SJCRH30 (cell line): ENCODE measurements around the gene TGFB1. TPM values are rescaled to one million over a fixed set of nuclear protein-coding genes. Genes with fewer than 3 reads are reported as not detected.

Experiments used
- DNase-seq, 2 experiments: peaks; one replicate each; pipeline ENCODE4 v3.0.0-alpha.2; 2015 to 2020
- H3K27ac ChIP-seq: fragments of 250-450 bp; sonication (Bioruptor Pico); 2 replicates; pipeline ENCODE4 v1.5.1; 2020; ENCODE audit warnings: mild to moderate bottlenecking, moderate library complexity
- H3K27me3 ChIP-seq: fragments of 250-450 bp; sonication (Bioruptor Pico); 2 replicates; pipeline ENCODE4 v1.5.1; 2020; ENCODE audit warnings: mild to moderate bottlenecking, moderate library complexity
- H3K36me3 ChIP-seq: fragments of 250-450 bp; sonication (Bioruptor Pico); 2 replicates; pipeline ENCODE4 v1.5.1; 2020; ENCODE audit warnings: mild to moderate bottlenecking, moderate library complexity
- H3K4me1 ChIP-seq: fragments of 250-450 bp; sonication (Bioruptor Pico); 2 replicates; pipeline ENCODE4 v1.5.1; 2020; ENCODE audit warnings: mild to moderate bottlenecking, moderate library complexity
- H3K4me3 ChIP-seq: fragments of 250-450 bp; sonication (Bioruptor Pico); 2 replicates; pipeline ENCODE4 v1.5.1; 2020; ENCODE audit warnings: mild to moderate bottlenecking, moderate library complexity
- H3K9me3 ChIP-seq: fragments of 250-450 bp; sonication (Bioruptor Pico); replicated peaks from 2 replicates; pipeline ENCODE4 v1.5.1; 2020; ENCODE audit warnings: mild to moderate bottlenecking, moderate library complexity
- total RNA-seq: library from RNA; depleted of rRNA; stranded (reverse); fragments of >200 nt; shearing (Covaris generic); gene quantifications from 2 replicates; pipeline ENCODE4 v1.2.3, GENCODE V29; 2014

Gene TGFB1
- total RNA-seq, 1 experiment from 2014 or later = 12.7 TPM

- Histone ChIP-seq H3K4me3 (peak within 1 kb of the TSS; percentile 90), H3K36me3 (peaks cover 34% of the 10 kb centered on the region), H3K27ac (peak within 1 kb of the TSS; percentile 82), H3K4me1 (peaks cover 14% of the 10 kb centered on the region), H3K9me3 (no peaks in the 10 kb centered on the region), H3K27me3 (no peaks in the 10 kb centered on the region)
- DNase-seq = peak; percentile 90 to 96
Measured at GRCh38 chr19:41310033-41310831, 43.5 kb downstream of the TGFB1 start, which contains the start of gene CCDC97. TSS of gene CCDC97 (plus strand) at chr19:41310172. CDS start at chr19:41310311, 139 bp downstream.

GRCh38 chr19:41309180-41310032, 44.3 kb downstream of the TGFB1 start:
- Histone ChIP-seq H3K4me1 (peaks cover 14% of the 10 kb centered on the region), H3K9me3 (no peaks in the 10 kb centered on the region), H3K4me3 (peak overlapping the region; percentile 90), H3K36me3 (peaks cover 41% of the 10 kb centered on the region), H3K27me3 (no peaks in the 10 kb centered on the region), H3K27ac (peak overlapping the region; percentile 82)
- DNase-seq = no peak

- H3K4me1 ChIP-seq = peaks cover 14% of the 10 kb centered on the region
- H3K36me3 ChIP-seq = peaks cover 46% of the 10 kb centered on the region
- peak; percentile 89 to 98 for DNase-seq
- H3K9me3 ChIP-seq = no peaks in the 10 kb centered on the region
- peak overlapping the region; percentile 48 for H3K27ac ChIP-seq
- no peak overlapping the region for H3K4me3 ChIP-seq
- no peaks in the 10 kb centered on the region for H3K27me3 ChIP-seq
Measured at GRCh38 chr19:41308450-41309179, 45.1 kb downstream of the TGFB1 start.

- peaks cover 47% of the 10 kb centered on the region for H3K36me3 ChIP-seq
- DNase-seq = peak; percentile 65 to 79
- H3K27me3 ChIP-seq = no peaks in the 10 kb centered on the region
- H3K27ac ChIP-seq = peak overlapping the region; percentile 48
- H3K9me3 ChIP-seq = no peaks in the 10 kb centered on the region
- H3K4me1 ChIP-seq = peaks cover 14% of the 10 kb centered on the region
- no peak overlapping the region for H3K4me3 ChIP-seq
Measured at GRCh38 chr19:41307954-41308449, 45.7 kb downstream of the TGFB1 start.

DNA sequence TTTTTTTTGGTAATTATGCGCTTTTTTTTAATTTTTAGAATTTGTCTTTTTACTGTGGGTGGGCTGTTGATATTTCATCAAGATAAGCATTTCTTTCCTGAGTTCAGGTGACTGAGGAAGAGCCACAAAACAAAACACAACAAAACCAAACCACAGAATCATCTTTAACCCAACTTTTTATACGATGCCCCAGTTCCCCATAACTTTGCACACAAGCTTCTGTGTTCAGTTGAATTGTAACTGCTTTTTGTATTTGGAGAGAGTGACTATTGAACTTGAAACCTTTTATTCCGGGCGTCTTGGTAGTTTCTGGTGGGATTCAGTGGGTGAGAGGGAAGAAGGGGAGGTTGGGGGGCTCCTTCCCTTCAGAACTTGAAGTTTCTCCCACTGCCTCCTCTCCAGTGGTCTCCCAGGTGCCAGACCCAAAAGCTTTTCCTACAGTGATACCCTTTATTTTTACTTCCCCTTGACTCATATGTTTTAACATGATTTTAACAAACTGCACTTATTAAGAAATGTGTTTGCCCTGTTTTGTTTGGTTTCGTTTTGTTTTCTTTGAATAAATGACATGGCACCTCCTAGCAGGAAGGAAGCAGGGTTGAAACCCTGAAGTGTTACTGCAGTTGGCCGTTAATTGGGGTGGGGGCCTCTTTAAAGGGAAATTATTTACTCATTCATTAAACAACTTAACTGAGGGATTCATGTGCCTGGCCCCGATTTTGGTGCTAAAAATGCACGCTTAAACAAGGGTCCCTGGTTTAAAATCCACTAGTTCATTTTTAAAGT, 46.4 kb downstream of the TGFB1 start:
- H3K9me3 ChIP-seq = no peaks in the 10 kb centered on the region
- no peak for DNase-seq
- no peak overlapping the region for H3K4me3 ChIP-seq
- no peaks in the 10 kb centered on the region for H3K27me3 ChIP-seq
- no peak overlapping the region for H3K27ac ChIP-seq
- H3K36me3 ChIP-seq = peaks cover 54% of the 10 kb centered on the region
- peaks cover 14% of the 10 kb centered on the region for H3K4me1 ChIP-seq

DNA sequence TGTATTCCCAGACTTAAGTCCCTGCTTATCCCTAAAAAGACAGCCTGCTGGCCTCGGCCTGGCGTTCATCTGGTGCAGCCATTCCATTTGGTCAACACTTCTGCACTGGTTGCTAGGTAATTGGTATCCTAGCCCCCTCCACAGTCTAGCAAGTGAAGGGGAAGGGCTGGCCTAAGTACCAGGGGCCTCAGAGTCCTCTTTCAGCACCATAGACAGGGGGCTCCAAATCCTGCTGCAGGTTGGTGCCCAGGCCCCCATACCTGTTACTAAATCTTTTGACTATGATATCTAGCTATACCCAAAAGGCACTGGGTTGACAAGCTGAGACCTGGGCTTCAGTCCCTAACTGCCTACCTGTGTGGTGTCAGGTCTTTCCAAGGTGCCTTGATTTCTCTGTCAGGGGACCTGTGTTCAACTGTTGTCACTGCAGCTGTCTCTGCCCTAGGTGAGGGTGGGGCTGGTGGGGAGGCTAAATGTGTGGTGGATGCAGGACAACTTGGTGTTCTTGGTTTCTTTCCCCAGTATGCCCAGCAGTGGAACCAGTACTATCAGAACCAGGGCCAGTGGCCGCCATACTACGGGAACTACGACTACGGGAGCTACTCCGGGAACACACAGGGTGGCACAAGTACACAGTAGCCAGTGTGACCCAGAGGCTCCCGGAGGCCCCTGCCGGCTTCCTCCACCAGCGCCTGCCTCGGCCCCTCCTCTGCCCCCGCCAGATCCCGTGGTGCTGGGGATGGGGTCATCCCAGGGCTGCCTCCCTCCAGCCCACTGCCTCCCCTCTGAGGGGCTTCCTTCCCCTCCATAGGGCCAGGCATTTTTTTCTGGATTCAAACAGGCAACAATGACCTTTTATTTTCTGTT, 47.6 kb downstream of the TGFB1 start:
- Histone ChIP-seq H3K27me3 (no peaks in the 10 kb centered on the region), H3K4me1 (peaks cover 14% of the 10 kb centered on the region), H3K36me3 (peaks cover 65% of the 10 kb centered on the region), H3K27ac (no peak overlapping the region), H3K4me3 (no peak overlapping the region), H3K9me3 (no peaks in the 10 kb centered on the region)
- no peak for DNase-seq

- H3K4me1 ChIP-seq = peaks cover 16% of the 10 kb centered on the region
- H3K9me3 ChIP-seq = no peaks in the 10 kb centered on the region
- no peak overlapping the region for H3K4me3 ChIP-seq
- no peak for DNase-seq
- H3K27ac ChIP-seq = no peak overlapping the region
- H3K27me3 ChIP-seq = no peaks in the 10 kb centered on the region
- H3K36me3 ChIP-seq = peaks cover 78% of the 10 kb centered on the region
Measured at GRCh38 chr19:41304706-41305483, 48.8 kb downstream of the TGFB1 start.

DNA sequence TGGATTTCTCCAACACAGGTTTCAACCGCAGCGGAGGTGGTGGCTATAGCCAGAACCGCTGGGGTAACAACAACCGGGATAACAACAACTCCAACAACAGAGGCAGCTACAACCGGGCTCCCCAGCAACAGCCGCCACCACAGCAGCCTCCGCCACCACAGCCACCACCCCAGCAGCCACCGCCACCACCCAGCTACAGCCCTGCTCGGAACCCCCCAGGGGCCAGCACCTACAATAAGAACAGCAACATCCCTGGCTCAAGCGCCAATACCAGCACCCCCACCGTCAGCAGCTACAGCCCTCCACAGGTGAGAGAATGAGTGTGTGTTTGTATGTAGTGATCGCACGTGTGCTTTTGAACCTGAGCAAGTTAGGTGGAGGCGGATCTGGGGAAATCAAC, 49.8 kb downstream of the TGFB1 start:
- H3K4me1 ChIP-seq = peaks cover 25% of the 10 kb centered on the region

DNA sequence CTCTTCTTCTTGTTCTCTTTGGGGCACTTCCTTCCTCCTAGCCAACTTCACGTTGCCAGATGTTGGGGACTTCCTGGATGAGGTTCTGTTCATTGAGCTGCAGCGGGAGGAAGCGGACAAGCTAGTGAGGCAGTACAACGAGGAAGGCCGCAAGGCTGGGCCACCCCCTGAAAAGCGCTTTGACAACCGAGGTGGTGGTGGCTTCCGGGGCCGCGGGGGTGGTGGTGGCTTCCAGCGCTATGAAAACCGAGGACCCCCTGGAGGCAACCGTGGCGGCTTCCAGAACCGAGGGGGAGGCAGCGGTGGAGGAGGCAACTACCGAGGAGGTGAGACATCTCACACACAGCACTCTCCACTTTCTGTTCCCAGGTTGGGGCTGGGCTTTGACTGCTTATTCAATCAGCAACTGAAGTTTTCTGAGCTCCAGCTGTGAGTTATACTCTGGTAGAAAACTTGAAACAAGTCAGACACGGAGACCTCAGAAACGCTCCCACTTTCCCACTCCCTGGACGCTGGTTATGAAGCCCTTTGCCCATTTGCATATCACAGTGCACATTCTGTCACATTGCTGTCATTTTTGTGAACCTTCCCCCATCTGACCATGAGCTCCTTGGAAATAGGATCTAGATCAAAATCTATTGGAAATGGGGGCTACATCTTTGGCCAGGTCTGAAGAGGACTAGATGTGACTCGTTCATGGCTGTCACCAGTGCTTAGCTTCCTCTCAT, 50.9 kb downstream of the TGFB1 start:
- DNase-seq = no peak
- Histone ChIP-seq H3K27ac (no peak overlapping the region), H3K27me3 (no peaks in the 10 kb centered on the region), H3K4me3 (no peak overlapping the region), H3K4me1 (peaks cover 31% of the 10 kb centered on the region), H3K36me3 (peaks cover 89% of the 10 kb centered on the region), H3K9me3 (no peaks in the 10 kb centered on the region)

More for the DNA sequence above, 49.8 kb downstream of the TGFB1 start:
- no peak overlapping the region for H3K4me3 ChIP-seq
- peaks cover 85% of the 10 kb centered on the region for H3K36me3 ChIP-seq
- H3K27me3 ChIP-seq = no peaks in the 10 kb centered on the region
- H3K9me3 ChIP-seq = no peaks in the 10 kb centered on the region
- H3K27ac ChIP-seq = no peak overlapping the region
- no peak for DNase-seq

- Histone ChIP-seq H3K27ac (no peak overlapping the region), H3K9me3 (no peaks in the 10 kb centered on the region), H3K36me3 (peaks cover 91% of the 10 kb centered on the region), H3K4me3 (no peak overlapping the region), H3K27me3 (no peaks in the 10 kb centered on the region), H3K4me1 (peaks cover 38% of the 10 kb centered on the region)
- no peak for DNase-seq
Measured at GRCh38 chr19:41300555-41300954, 53.2 kb downstream of the TGFB1 start.

DNA sequence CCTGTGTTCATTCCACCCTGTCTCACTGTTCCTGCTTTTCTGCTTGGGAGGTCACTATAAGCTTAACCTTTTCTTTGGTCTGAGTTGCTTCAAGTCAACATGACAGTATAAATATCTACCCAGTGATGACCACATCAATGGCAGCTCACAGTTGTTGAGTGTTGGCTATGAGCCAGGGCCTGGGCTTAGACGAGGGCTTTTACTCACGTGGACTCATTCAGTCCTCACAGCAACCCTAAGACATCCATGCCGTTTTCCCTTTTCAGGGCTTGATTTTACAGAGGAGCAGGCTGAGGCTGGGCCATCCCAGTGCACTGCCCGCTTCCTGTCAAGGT, 54.0 kb downstream of the TGFB1 start:
- H3K4me3 ChIP-seq = no peak overlapping the region
- no peaks in the 10 kb centered on the region for H3K9me3 ChIP-seq
- H3K27me3 ChIP-seq = no peaks in the 10 kb centered on the region
- H3K4me1 ChIP-seq = peaks cover 38% of the 10 kb centered on the region
- H3K36me3 ChIP-seq = peaks cover 91% of the 10 kb centered on the region
- DNase-seq = peak; percentile 94 to 97
- no peak overlapping the region for H3K27ac ChIP-seq

DNA sequence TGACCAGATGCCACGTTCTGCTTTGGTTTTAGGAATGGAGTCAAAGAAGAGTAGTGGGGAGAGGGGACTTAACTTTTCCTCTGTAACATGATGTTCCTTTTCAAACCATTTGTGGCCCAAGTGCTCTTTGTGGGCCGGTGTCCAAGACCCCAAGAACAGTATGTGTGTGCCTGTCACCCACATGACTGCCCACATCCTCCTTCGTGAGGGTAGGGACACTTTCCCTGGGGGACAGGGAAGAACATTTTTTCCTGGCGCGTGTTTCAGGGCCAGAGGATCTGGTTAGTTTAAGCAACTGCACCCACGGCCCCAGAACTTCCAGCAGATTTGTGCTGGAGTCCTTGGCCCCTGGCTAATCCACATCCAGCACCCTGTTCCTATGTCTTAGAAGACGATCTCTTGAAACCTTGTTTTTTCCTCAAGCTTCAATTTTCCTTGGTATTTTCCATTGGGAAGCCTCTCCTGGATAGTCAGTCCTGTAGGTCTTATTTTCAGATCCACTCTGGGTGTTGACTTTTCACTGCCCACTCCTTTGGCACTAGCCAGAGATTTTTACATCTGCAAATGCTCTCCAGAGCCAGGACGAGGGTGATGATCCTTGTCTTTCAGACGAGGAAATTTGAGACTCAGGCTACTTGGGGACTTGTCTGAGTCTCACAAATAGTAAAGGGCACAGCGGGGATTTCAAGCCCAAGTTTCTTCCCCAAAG, 54.5 kb downstream of the TGFB1 start:
- Histone ChIP-seq H3K4me1 (peaks cover 38% of the 10 kb centered on the region), H3K27ac (no peak overlapping the region), H3K4me3 (no peak overlapping the region), H3K9me3 (no peaks in the 10 kb centered on the region), H3K27me3 (no peaks in the 10 kb centered on the region), H3K36me3 (peaks cover 91% of the 10 kb centered on the region)
- DNase-seq = no peak
